Erythroblast (primary cell): ENCODE results near the gene PLP1.
"Not testable (repeated sequence)": the region's sequence is repeated elsewhere in the genome, so short reads cannot be mapped to it uniquely, and the experiment has no call there.

Experiments used
- DNase-seq, 2 experiments: peaks; one replicate each; lab custom pipeline; 2025; lab: John Stamatoyannopoulos, UW
- GATA1 ChIP-seq: IDR thresholded peaks from 2 replicates; pipeline ENCODE4 v1.6.1; 2011; ENCODE audit warnings: low read depth, mild to moderate bottlenecking, control low read depth, low read length, moderate library complexity
- POLR2A ChIP-seq: IDR thresholded peaks from 2 replicates; pipeline ENCODE4 v1.6.1; 2011; ENCODE audit warnings: mild to moderate bottlenecking, low read length

The PLP1 gene

DNA sequence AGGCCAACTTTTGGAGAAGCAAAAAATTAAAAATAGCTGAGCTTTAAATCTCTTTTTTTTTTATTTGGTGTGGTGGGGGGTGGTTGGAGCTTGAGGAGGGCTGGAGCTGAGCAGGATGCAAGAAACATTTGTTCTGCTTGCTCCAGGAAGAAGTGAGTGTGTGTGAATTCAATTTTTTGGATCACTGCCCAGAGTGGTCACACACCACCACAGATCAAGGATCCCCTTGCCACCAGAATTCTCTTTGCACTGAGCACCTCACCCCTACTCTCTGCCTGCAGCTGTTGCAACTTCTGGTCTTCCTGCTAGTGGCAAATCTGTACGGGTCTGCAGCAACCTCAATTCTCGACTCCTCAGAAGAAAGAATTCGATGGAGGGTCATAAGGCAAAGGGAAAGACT, 19.9 kb upstream of the PLP1 start:
- TF ChIP-seq POLR2A (no peak), GATA1 (no peak)
- no peak for DNase-seq

DNA sequence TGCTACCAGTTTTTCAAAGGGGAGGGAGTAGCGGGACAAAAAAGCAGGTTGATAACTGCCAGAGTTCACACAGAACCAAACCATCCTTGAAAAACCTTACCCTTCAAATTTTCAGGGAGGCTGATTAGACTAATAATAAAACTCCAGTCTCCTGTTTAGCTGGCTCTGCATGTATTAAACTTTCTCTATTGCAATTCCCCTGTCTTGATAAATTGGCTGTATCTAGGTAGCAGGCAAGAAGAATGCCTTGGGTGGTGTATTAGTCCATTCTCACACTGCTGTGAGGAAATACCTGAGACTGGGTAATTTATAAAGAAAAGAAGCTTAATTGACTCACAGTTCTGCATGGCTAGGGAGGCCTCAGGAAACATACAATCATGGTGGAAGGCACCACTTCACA, 18.1 kb upstream of the PLP1 start:
- TF ChIP-seq GATA1 (no peak), POLR2A (no peak)
- DNase-seq: no peak

DNA sequence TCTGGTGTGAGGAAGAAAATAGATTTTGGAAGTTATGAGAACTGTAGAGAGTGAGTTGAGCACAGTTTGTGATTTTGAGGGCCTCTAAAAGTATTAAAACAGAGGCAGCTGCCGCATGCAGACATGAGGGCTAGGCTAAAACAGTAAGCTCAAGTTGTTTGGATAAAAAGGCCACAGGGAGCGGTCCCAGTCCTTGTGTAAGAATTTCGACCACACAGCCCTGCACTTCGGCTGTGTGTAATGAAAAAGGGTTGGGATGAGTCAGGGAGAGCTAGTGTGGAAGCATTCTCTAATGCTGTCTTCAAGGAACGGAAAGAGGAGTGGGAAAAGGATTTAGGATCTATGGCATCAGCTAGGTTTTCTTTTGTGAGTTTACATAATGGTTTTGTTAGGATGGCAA, 13.1 kb upstream of the PLP1 start:
- not testable (repeated sequence) for DNase-seq

DNA sequence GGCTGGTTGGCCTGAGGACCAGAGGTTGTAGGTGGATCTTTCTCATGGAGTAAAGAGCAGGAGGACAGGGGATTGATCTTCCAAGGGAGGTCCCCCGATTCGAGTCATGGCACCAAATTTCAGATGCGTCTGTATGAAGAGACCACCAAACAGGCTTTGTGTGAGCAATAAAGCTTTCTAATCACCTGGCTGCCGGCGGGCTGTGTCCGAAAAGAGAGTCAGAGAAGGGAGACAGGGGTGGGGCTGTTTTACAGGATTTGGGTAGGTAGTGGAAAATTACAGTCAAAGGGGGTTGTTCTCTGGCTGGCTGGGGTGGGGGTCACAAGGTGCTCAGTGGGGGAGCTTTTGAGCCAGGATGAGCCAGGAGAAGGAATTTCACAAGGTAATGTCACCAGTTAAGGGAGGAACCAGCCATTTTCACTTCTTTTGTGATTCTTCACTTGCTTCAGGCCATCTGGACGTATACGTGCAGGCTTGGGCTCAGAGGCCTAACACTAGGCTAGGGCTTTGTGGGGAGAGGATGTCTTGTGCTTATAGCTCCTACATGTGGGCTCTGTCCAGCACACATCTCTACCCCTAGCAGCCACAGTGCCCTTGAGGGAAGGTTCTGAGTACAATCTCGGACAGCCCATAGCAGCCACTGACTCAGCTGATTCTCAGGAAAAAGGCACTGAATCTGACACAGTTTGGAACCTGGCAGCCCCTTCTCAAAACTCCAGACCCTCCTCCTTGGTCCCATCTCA, 9.7 kb upstream of the PLP1 start:
- not testable (repeated sequence) for DNase-seq

DNA sequence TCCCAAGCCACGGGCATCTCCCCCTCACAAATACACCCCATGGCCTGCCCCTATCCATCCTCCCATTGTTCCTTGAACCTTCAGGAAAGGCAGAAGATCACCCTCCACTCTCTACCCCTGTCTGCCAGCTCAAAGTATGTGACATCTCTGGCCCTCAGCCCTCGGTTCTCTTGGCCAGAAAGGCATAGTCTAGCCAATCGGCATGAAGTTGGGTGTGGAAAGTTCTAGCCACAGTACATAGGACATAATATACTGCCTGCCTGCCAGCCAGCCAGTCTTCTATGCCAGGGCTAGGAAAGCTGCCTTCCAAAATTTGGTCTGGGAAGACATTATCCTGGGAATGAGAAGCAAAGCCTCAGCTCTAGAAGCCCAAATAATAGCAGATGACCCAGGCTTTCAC, 3.2 kb upstream of the PLP1 start:
- TF ChIP-seq GATA1: no peak
- no peak for DNase-seq

DNA sequence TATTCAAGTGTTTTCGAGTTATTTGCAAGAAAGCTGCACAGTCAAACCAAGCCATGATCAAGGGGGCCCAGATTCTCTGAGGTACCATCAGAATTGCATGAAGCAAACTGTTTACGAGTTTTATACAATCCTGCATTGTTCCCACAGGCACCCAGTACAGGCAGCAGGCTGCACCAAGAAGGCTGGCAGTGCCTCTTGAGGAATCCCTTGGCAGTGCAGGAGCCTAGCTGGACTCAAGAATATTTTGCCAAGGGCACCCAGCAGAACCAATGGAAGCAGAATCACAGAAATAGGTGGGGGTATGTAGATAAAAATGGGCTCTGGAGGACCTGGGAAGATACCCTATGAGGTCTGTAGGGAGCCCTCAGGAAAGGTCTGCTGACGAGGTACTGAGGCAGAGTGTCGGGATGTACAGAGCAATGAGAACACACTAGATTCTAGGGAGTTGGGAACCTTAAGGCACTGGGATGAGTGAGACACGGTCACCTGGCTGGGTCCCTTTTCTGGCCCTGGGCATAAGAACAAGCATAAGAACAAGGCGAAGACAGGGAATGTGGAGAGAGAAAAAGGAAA, 2.5 kb upstream of the PLP1 start:
- TF ChIP-seq GATA1: no peak
- TF ChIP-seq POLR2A: no peak
- DNase-seq: no peak

DNA sequence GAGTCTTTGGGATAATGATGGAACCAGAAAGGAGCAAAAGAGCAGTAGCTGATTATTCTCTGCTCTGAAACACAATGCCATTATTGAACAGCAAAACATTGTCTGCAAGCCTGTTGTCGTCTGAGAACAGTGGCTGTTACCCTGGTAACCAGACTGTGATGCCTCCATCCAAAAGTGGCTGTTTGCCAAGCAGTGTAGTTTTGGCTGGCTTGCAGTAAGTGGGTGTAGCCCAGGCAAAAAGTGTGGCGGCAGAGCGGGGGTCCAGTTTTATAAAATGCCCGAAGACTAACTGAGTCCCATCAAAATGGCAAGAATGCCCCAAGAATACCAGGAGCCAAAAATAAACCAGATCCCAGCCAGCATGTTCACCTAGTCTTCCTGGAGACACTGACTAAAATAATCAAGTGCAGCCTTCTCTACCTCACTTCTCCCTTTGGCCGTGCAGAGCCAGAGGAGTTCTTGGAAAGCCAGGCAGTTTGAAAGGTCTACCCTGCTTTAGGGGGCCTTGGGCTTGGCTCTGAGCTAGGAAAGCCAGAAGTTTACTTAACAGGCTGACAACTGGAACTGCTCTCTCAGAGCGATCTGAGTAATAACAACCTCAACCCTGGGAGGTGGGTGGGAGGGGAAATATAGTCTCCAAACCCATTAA, 2.6 kb downstream of the PLP1 start:
- DNase-seq: no peak
- TF ChIP-seq POLR2A (no peak), GATA1 (no peak)

DNA sequence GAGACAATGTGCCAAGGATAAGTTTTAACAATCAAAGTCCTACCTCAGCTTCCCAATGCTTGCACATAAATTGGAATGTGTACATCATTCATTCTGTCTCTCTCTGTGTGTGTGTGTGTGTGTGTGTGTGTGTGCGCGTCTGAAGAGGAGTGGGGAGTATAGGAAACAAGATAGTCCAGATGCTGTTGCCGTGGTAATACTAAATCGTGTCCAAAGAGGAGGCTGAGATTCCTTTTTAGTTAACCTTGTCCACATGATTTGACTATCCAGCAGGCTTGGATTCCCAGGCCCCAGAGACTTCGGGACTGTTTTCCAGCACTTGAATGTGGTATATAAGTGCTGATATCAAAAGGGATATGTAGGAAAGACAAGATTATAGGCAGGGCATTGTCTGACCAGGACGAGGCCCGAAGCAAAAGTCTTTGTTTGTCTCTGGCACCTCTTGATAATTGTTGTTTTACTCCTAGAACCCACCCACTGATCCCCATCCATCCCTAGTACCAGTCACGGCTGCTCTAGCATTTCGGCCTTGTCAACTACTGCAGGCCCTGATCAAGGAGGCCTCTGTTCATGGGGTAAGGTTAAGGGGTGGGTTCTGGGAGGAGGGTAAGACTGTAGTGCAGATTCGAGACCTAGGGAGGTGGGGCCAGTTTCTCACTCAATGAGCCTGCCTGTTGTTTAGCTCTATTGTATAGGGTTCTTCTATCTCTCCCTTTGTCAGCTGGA, 3.9 kb downstream of the PLP1 start:
- DNase-seq: no peak
- TF ChIP-seq POLR2A: no peak
- TF ChIP-seq GATA1: no peak

DNA sequence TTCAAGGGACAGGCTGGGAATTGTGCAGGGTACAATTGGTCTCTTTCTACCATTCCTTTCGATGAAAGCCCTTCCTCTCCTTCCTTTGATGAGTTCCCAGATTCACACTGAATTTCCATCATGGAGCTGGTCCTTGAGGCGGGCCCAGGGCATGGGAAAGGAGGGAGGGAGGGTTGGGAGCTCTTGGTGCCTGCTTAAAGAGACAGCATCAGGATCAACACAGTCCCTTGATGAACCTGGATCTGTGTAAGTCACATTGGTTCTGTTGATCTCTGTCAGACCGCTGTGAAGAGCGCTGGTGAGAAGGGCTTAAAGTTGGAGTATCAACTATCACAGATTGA, 4.4 kb downstream of the PLP1 start:
- DNase-seq: no peak
- no peak for TF ChIP-seq GATA1
- no peak for TF ChIP-seq POLR2A

DNA sequence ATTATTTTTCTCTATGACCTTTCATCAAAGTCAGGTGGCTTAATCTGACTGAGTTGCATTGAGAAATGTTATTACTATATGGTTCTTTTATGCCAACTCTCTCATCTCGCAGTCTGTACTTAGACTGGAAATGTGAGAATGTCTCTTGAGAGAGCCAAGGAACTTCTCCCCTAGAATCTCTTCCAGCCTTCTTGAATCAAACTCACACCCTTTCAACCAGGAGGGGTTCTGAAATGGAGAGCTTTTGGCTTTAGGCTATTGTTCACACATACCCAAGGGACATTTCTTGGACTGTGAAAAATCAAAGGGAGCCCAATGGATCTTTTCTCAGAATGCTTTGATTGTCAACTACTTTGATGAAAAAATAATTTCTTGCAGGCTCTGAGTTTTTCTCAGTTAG, 5.1 kb downstream of the PLP1 start:
- TF ChIP-seq GATA1 (no peak), POLR2A (no peak)

DNA sequence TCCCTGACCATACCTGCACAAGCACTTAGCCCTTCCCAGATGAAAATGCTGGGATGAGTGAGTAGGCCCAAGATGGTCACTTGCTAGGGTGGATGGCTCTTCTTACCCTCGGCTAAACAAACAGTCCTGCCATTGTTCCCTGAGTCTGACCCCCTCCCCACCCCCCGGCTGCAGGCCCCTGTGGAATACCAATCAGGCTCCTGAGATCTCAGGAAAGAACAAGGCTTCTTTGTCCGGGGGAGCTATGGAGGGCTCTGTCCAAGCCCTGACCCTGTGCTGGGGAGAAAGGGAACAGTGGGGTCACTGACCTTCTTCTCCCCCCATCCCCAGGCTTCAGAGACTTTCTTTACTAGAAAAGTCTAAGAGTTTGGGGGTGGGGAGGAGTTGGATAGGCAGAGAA, 6.0 kb downstream of the PLP1 start:
- TF ChIP-seq GATA1: no peak
- no peak for TF ChIP-seq POLR2A
- DNase-seq: no peak

More for the DNA sequence above, 5.1 kb downstream of the PLP1 start:
- DNase-seq: no peak

DNA sequence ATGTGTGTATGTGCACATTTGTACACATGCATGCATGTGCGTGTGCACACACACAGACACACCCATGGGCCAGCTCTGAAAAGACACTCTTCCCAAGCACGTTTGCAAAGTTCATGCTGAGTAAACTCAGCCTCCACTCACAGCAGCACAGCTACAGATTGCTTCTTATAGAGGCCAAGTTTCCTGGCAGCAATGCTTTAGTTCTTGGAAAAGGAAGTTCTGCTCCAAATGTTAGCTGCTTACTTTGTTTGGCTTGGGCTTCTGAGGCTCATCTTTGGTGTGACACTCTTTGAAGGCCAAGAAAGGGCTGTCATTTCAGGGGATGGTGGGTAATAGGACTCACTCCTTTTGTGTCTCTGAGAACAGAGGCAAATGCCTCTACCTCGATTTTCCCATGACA, 6.6 kb downstream of the PLP1 start:
- no peak for DNase-seq

DNA sequence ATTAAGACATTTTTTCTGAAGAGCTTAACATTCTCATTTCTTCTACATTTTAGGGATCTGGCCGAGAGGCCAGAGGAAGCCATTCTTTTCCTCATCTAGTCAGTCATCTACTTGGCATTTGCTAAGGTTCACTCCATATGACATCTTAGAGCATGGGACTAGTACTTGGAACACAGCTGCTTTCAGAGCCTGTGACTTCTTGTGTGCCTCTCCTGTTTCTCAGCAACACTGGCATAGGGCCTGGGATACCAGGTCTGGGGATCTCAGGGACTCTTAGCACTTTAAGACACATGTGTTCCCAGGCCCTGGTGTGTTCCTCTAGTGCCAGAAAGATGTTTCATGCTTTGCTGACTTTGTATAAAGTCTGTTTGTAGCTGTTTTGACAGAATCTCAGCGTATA, 7.3 kb downstream of the PLP1 start:
- DNase-seq: no peak
- no peak for TF ChIP-seq GATA1
- no peak for TF ChIP-seq POLR2A

More for the DNA sequence above, 6.6 kb downstream of the PLP1 start:
- no peak for TF ChIP-seq POLR2A
- TF ChIP-seq GATA1: no peak

DNA sequence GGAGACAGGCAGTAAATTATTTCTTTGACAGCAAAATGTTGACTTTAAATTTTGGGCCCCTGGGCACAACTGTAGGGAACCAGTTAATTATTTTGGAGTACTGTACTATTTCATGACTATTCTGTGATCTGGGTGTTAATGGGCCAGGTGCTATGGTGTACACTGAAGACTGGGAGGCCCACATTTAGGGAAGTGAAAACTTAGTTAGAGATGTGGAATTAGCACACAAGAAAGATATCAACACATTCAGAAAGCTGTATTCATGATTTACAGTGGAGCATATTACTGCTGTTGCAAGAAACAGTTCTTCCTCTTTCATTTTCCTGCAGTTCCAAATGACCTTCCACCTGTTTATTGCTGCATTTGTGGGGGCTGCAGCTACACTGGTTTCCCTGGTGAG, 12.4 kb downstream of the PLP1 start:
- no peak for DNase-seq
- TF ChIP-seq POLR2A: no peak

DNA sequence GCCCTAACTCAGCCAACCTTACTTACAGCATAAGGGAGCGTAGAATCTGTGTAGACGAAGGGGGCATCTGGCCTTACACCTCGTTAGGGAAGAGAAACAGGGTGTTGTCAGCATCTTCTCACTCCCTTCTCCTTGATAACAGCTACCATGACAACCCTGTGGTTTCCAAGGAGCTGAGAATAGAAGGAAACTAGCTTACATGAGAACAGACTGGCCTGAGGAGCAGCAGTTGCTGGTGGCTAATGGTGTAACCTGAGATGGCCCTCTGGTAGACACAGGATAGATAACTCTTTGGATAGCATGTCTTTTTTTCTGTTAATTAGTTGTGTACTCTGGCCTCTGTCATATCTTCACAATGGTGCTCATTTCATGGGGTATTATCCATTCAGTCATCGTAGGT, 14.6 kb downstream of the PLP1 start:
- no peak for TF ChIP-seq POLR2A
- TF ChIP-seq GATA1: no peak
- DNase-seq: no peak
